GM18511 (cell line): ENCODE results near the gene RELT.
"Not testable (repeated sequence)": the region's sequence is repeated elsewhere in the genome, so short reads cannot be mapped to it uniquely, and the experiment has no call there.

Experiments
- ATAC-seq: cut with Tn5 transposase; IDR thresholded peaks from one replicate; pipeline ENCODE4 v1.9.1; 2021; ENCODE audit warnings: mild to moderate bottlenecking, moderate library complexity; ENCODE audit not compliant: unreplicated experiment

The RELT gene

DNA sequence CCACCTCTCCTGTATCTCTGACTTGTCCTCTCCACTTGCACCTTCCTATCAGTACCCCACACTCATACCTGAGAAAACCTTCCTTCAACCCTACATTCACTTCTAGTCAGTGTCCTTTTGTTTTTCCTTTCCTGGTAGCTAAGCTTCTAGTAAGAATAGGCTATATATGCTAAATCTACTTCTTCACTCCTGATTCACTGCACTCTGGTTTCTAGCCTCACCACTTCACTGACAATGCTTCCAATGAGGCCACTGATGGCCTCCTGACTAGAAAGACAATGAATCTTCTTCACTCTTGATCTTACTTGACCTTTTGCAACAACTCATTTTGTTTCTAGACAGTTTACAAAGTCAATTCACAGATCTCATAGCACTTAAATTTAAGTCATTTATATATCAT lies 52.0 kb downstream of the RELT start:
- no peak for ATAC-seq

- no peak for ATAC-seq
Measured at GRCh38 chr11:73428699-73429098, 52.5 kb downstream of the RELT start.

GRCh38 chr11:73429121-73429750 lies 53.0 kb downstream of the RELT start:
- no peak for ATAC-seq

DNA sequence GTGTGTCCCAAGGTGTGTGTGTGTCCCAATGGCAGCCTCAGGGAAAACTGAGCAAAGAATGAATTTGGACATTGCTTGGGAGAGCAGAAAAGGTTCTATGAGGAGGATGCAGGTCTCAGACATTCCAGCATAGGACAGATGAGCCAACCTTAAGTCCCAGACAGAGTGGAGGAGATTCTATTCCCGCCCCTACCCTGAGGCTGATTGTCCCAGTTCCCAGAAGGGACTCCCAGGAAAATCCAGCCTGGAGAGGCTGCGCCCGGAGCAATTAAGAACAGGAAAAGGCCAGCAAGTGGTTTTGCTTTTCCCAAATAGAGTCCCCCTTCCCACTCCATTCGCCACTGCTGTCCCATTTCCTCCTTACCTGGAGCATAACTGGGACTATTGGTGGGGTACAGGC lies 54.1 kb downstream of the RELT start:
- no peak for ATAC-seq

GRCh38 chr11:73431396-73431795 lies 55.2 kb downstream of the RELT start:
- no peak for ATAC-seq

DNA sequence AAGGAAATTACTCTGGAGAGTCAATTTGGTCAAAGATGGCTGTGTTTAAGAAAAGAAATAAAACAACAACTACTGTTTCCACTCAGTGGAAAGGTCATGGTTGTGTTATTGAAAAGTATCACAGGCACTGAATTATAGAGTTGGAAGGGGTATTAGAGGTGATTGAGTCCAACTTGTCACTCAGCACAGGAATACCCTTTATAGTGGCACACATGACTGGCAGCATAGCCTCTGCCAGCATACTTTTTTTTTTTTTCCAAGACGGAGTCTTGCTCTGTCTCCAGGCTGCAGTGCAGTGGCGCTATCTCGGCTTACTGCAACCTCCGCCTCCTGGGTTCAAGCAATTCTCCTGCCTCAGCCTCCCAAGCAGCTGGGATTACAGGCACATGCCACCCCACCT lies 60.7 kb downstream of the RELT start:
- ATAC-seq, result not testable (repeated sequence)

- ATAC-seq, result no peak
Measured at GRCh38 chr11:73439002-73439843, 63.0 kb downstream of the RELT start.

DNA sequence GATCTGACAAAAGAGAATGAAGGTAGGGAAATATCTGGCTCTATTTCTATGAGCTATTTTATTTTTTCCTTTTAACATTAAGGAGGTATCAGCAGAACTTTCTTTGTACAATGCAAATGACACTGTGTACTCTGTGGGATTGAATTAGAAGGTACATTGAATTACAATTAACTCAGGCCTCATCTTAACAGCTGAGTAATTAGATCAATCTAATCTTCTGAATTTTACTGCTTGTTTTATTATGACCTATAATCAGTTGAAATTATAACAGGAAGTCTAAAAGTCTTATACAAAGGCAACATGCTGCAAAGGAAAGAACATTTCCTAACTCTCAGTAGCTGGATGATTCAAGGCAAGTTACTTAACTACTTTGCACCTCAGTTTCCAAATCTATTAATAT lies 69.8 kb downstream of the RELT start:
- no peak for ATAC-seq

DNA sequence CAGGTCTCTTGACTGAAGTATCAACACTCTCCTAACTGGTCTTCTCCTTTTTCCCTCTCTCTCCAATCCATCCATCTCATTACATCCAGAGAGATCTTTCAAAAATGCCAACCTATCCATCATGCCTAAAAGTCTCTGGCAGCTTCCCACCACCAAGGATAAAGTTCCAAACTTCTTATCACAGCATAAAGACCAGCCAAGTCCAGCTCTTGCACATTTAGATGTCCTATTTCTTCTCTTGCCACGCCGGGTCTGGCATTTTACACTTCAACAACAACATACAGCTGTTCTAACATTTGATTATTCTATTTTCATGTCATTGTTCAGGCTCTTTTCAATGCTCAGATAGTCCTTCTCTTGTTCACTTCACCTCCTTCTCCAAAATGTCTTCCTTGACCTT lies 70.6 kb downstream of the RELT start:
- ATAC-seq, result no peak
